T-helper 1 cell (primary cell): Measurements from ENCODE around the gene XKR8.

ENCODE experiments used
- DNase-seq, 5 donors: peaks; one replicate each; pipeline ENCODE4 v3.0.0-alpha.2; 2012 to 2020
- total RNA-seq, 4 donors: gene quantifications; one replicate each; lab custom pipeline; 2026; lab: John Stamatoyannopoulos, UW

Gene XKR8
- total RNA-seq: 5.8 to 12.6 (median 9.1) reads per million in 4 donors

GRCh38 chr1:27959792-27960603 lies at the start of gene XKR8:
XKR8 (plus strand) TSS chr1:27959973; CDS start chr1:27960070, 97 bp downstream.
- peak; percentile 67 to 87 (median 78) for DNase-seq

DNA sequence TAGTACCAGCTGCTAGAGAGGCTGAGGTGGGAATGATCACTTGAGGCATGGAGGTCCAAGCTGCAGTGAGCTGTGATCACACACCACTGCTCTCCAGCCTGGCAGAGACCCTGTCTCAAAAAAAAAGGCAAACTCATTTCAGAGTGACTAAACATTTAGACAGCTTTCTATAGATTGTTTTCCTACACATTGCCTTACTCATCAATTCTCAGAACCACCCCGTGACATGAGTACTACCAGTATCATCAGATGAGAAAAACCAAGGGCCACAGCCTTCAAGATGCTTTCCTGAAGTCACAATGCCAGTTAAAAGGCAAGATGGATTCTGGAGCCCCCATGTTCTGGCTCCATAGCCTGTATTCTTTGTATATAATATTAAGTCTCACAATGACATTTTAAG lies 47.3 kb upstream of the XKR8 start:
- peak in 1 of 5 donors; percentile 60 for DNase-seq

GRCh38 chr1:27915082-27915575 lies 44.6 kb upstream of the XKR8 start:
- no peak for DNase-seq

DNA sequence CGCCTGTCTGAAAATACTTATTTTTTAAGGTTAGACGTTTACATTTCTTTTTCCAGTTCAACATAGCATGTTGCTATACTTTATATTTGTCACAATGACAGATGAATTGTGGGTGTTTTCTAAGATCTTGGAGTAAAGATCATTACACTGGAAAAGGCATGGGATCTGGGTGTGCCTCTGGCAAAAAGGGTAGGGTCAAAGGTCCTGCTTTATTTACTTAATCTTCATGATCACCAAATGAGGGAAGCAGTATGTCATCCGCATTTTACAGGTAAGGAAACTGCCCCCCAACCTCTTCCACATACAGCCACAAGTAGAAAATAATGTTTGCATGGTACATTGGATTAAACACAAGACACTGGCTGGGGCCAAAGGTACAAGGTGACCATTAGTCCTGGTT lies 37.5 kb upstream of the XKR8 start:
- DNase-seq: no peak

DNA sequence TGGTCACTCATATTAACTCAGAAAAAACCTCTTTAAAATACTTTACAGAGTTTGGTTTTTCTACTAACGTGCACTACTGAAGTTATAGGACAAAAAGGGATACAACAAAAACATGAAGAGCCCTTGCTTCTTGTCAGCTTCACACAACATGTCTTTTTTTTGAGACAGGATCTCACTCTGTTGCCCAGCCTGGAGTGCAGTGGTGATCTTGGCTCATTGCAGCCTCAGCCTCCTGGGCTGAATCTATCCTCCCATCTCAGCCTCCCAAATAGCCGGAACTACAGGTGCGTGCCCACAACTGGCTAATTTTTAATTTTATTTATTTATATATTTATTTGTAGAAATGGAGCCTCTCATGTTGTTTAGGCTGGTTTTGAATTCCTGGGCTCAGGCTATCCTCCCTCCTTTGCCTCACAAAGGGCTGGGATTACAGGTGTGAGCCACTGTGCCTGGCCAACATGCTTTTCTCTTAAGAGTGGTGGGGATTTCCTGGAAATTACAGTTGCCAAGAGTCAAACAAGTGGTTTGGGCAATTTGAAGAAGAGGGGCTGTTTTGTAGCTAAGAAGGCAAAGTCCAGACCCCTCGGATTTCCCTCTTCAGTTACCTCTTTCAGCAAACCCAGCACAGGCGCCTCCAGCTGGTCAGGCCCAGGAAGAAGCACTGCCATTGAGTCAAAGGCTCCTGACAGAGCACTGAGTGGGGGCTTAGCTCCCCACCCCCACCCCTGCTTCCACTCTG lies 31.4 kb upstream of the XKR8 start:
- DNase-seq: no peak

DNA sequence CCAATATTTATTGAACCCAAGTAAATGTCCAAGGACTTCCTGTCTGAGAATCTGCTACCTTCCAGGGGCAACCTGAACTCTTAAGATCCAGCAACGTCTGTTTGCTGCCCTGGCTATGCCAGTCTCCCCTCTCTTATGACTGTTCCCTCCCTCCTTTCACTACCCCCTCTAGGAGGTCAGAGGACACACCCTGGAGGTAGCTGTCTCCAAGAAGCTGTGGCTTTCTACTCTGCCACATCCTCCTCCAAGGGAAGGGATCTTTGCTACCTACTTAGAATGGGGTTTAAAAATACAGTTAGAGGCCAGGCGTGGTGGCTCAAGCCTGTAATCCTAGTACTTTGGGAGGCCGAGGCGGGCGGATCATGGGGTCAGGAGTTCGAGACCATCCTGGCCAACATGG lies 28.6 kb upstream of the XKR8 start:
- DNase-seq: no peak

GRCh38 chr1:27931759-27932158 lies 28.0 kb upstream of the XKR8 start:
- no peak for DNase-seq

DNA sequence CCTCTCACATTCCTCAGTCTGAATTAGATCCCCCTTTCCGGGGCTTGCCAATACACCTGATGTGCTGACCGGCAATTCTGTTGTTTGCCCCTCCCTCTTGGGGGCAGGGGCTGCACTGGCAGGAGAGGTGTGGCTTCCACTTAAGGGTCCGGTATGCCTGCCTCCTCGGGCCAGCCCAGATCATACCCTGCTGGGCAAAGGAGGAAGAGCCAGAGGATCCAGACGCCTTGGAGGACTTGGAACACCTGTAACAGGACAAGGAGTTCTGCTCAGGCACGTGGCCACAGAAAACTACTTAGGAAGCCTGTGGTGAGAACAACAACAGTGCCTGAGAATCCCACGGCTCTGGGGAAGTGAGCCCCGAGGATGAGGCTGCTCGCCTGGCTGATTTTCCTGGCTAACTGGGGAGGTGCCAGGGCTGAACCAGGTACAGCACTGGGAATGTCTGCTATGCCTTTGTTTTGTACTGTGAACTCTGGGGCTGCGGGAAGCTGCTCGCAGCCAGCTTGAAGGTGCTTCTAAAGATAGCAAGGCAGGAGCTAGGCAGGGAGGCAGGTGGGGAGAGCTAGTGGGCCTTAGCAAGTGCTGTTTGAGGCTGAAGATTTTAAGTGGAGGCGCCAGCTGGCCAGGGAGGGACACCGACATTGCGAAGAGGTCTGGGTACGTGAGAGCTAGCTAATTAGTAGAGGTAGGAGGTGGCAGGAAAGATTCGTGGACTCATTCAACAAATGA lies 24.8 kb upstream of the XKR8 start, which contains the start of gene SMPDL3B:
SMPDL3B (plus strand) TSS at position 183 of the 732 bp plus-strand sequence; CDS start at position 367, 184 bp downstream.
- DNase-seq: no peak

DNA sequence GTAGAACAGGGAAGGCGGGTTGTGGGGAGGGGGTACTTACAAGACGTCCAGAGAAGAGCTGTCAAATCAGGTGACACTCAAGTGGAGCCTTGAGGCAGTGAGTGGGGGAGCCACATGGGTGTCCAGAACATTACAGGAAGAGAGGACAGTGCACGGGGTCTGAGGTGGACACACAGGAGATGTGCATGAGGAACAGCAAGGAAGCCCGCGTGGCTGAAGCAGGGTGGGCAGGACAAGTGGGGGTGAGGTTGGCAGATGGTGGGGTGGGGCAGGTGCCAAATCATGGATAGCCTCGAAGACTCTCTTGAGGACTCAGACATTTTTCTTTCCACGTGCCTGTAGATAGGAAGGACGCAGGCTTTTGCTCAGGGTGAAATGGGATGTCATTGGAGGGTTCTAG lies 24.1 kb upstream of the XKR8 start:
- no peak for DNase-seq

DNA sequence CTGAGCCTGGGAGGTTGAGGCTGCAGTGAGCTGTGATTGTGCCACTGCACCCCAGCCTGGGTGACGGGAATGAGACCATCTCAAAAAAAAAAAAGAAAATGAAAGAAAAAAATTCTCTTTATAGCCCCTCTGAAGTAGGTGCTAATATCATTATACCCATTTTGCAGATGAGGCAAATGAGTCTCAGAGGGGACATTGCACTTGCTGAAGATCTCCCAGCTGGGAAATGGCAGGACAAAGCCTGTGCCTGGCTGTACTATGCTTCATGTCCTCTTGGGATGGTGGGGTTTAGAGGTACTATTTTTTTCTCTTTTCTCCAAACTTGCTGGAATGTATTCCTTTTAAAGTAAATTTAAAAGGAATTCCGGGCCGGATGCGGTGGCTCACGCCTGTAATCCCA lies 23.4 kb upstream of the XKR8 start:
- no peak for DNase-seq

- no peak for DNase-seq
Measured at GRCh38 chr1:27937524-27937836, 22.3 kb upstream of the XKR8 start.

DNA sequence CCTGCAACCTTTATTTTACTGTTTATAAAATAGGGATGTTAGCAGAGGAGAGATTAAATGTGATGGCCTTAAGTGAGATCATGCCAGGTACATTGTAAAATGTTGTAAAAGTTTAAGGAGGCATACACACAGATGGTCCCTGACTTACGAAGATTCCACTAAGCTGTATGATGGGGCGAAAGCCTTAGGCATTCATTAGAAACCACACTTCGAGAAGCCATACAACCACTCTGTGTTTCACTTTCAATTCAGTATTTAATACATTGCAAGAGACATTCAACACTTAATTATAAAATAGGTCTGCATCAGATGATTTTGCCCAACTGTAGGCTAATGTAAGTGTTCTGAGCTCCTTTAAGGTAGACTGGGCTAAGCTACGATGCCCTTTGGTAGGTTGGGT lies 21.3 kb upstream of the XKR8 start:
- no peak for DNase-seq

GRCh38 chr1:27940297-27940696 lies 19.5 kb upstream of the XKR8 start:
- peak; percentile 27 to 76 (median 59) for DNase-seq

DNA sequence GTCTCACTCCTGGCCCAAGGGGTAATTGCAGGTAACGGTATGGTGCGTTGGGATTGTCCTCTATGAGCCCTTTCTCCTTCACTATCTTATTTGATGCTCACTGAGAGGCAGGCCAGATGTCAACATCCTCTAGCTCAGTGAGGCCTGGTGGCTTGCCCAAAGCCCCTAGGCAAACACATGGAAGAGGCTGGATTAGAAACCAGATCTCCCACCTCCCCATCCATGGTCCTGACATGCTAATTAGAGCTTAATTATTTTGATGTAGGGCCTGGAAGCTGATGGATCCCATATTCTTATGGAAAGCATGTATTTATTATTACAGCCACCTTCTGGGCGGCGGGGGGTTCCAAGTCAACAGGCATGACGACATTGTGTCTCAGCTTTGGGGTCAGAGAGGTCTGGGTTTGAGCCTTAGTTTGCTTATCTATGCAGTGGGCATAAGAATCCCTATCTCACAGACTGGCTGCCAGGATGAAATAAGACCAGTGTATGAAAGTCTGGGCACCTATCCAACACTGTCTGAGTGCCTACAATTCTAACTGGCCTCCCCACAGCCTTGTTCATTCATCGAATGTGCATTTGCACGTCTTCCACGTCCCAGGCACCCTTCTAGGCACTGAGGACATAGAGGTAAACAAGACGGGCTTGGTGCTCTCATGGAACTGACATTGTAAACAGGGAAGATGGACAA lies 18.8 kb upstream of the XKR8 start:
- no peak for DNase-seq

GRCh38 chr1:27941671-27942540 lies 17.9 kb upstream of the XKR8 start:
- DNase-seq: no peak

GRCh38 chr1:27945020-27945419 lies 14.8 kb upstream of the XKR8 start:
- no peak for DNase-seq

- no peak for DNase-seq
Measured at GRCh38 chr1:27949027-27949426, 10.7 kb upstream of the XKR8 start.

GRCh38 chr1:27951396-27951795 lies 8.4 kb upstream of the XKR8 start:
- DNase-seq: no peak

DNA sequence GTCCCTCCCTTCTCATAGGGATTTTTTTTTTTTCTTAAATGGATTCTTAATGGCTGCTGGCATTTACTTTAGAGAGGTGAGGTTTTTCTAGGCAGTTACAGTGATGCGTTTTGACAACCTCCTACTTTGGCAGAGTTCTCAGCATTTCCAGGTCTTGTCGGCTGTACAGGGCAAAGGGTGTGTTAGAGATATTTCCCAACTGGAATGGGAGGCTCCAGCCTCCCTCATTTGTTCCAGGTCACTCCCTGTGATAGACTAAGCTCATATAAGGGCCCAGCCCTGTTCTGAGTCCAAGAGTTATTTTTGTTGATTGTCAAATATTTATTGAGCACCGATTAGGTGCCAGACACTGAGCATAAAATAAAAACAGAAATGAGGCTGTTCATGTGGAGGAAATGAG lies 7.6 kb upstream of the XKR8 start:
- no peak for DNase-seq

DNA sequence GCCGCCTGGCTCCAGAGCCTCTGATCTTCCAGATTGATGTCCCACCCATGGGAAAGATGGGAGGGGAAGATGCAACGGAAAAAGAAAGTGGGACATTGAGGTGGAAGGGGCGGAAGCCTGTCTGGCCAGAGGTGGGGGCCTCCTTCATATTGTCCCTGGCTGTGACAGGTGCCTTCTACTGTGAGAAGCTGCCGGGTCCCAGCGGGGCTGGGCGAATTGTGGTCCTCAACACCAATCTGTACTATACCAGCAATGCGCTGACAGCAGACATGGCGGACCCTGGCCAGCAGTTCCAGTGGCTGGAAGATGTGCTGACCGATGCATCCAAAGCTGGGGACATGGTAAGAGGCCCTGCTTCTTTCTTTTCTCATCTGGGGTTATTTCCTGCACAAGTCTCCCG lies 5.6 kb upstream of the XKR8 start:
- no peak for DNase-seq

GRCh38 chr1:27955076-27955475 lies 4.7 kb upstream of the XKR8 start:
- no peak for DNase-seq

GRCh38 chr1:27956761-27957160 lies 3.0 kb upstream of the XKR8 start:
- no peak for DNase-seq
